Panc1 (cell line): ENCODE measurements around the gene ADGRV1. TPM values are rescaled to one million over a fixed set of nuclear protein-coding genes. Genes with fewer than 3 reads are reported as not detected.

ENCODE experiments used
- ATAC-seq: fragments of 200-7000 bp; cut with Tn5 transposase; 2 replicates; pipeline ENCODE4 v1.9.1; 2020; ENCODE audit warnings: mild to moderate bottlenecking, moderate library complexity
- BruUV-seq: library from RNA; stranded (reverse); fragments of 400-500 nt; replicated peaks from 2 replicates; lab custom pipeline; 2021; lab: Mats Ljungman, UMichigan
- CTCF ChIA-PET: fragments of 300-600 bp; sonication (Branson Sonifier 250); formaldehyde crosslinking; loops from one replicate; lab custom pipeline; 2022; ENCODE audit warnings: antibody characterized with exemption; lab: Charles Lee
- POLR2A ChIA-PET: fragments of 300-600 bp; sonication (Branson Sonifier 250); formaldehyde crosslinking; loops from one replicate; lab custom pipeline; 2022; ENCODE audit warnings: antibody characterized with exemption; lab: Charles Lee
- DNase-seq: peaks from one replicate; pipeline ENCODE4 v3.0.0-alpha.2; 2010; ENCODE audit warnings: low read depth, low spot score
- H3K27ac ChIP-seq: 2 replicates; pipeline ENCODE4 v1.5.1; 2011; ENCODE audit warnings: mild to moderate bottlenecking, low read length, inconsistent platforms
- H3K27me3 ChIP-seq: fragments of 200-500 bp; sonication (Bioruptor generic); 2 replicates; pipeline ENCODE4 v1.6.0; 2014; ENCODE audit warnings: low read length, inconsistent platforms; ENCODE audit not compliant: control insufficient read depth, insufficient read depth
- H3K36me3 ChIP-seq: fragments of 200-500 bp; sonication (Bioruptor generic); 2 replicates; pipeline ENCODE4 v1.5.1; 2014; ENCODE audit warnings: inconsistent platforms, mild to moderate bottlenecking, low read length, moderate library complexity; ENCODE audit not compliant: control insufficient read depth, insufficient read depth
- H3K4me1 ChIP-seq: 2 replicates; pipeline ENCODE4 v1.5.1; 2011; ENCODE audit warnings: inconsistent platforms, mild to moderate bottlenecking, low read length, moderate library complexity; ENCODE audit not compliant: control insufficient read depth, insufficient read depth
- H3K4me3 ChIP-seq, 2 experiments: 2 replicates each; pipeline ENCODE4 v1.5.1; 2011 to 2012; ENCODE audit warnings: low read depth in 2 of 2, low read length in 2 of 2, mild to moderate bottlenecking in 2 of 2, inconsistent platforms in 1 of 2, moderate library complexity in 1 of 2
- H3K9me3 ChIP-seq: fragments of 200-500 bp; sonication (Bioruptor generic); 2 replicates; pipeline ENCODE4 v1.5.1; 2014; ENCODE audit warnings: low read depth, mild to moderate bottlenecking, inconsistent platforms, low read length, moderate library complexity; ENCODE audit not compliant: control insufficient read depth, insufficient read depth
- POLR2AphosphoS5 ChIP-seq: IDR thresholded peaks from 2 replicates; pipeline ENCODE4 v1.6.1; 2012; ENCODE audit warnings: mild to moderate bottlenecking, low read depth, low read length, moderate library complexity
- SIN3A ChIP-seq: IDR thresholded peaks from 2 replicates; pipeline ENCODE4 v1.6.1; 2012; ENCODE audit warnings: low read depth, mild to moderate bottlenecking, low read length, moderate library complexity, borderline replicate concordance; ENCODE audit not compliant: insufficient read depth
- TCF7L2 ChIP-seq: IDR thresholded peaks from 2 replicates; pipeline ENCODE4 v1.6.1; 2011; ENCODE audit warnings: mild to moderate bottlenecking, low read depth, low read length, inconsistent platforms
- in situ Hi-C: cut with HindIII; loops from 2 replicates; pipeline ENCODE4 v1.10.0; 2016; ENCODE audit warnings: low sequenced_read_pairs, low pct_unique_long_range_greater_than_20kb
- intact Hi-C: fragments of 100-400 bp; cut with micrococcal nuclease; formaldehyde crosslinking; loops from one replicate; pipeline ENCODE4 v1.10.0; 2022; ENCODE audit not compliant: unreplicated experiment
- total RNA-seq: library from RNA; stranded (reverse); gene quantifications from one replicate; pipeline ENCODE4 v1.2.1, GENCODE V29; 2021; ENCODE audit not compliant: unreplicated experiment
- TF ChIP-seq, protein P1 (sequence below): fragments of 450-650 bp; IDR thresholded peaks from 2 replicates; pipeline ENCODE4 v1.5.1; 2017; ENCODE audit warnings: mild to moderate bottlenecking
- TF ChIP-seq, protein P2 (sequence below), 2 experiments: IDR thresholded peaks; 2 replicates each; pipeline ENCODE4 v1.6.1; 2011 to 2012; ENCODE audit warnings: low read depth in 2 of 2, control low read depth in 1 of 2, low read length in 1 of 2, mild to moderate bottlenecking in 1 of 2, moderate library complexity in 1 of 2; ENCODE audit not compliant: insufficient read depth in 1 of 2

ADGRV1 gene
- total RNA-seq, 1 experiment from 2014 or later = 0.49 TPM

DNA sequence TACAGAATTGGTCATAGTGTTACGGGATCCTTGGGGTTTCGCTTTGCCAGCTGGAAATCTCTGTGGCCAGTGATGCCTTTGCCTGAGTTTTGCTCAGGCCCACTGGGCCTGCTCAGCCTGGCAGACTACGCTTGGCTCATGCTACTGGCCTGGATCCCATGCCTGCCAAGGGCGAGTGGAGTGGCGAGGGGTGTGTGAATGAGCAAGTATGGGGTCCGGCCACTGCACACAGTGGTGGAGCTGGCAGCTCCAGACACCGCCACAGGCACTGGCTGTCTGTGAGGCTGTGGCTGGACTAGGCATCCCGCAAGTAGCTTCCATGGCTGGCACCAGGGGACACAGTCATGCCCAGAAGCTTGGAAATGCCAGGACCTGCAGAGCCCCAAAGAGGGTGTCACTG, 584.2 kb downstream of the ADGRV1 start:
- Histone ChIP-seq H3K4me3 (no peak overlapping the region), H3K9me3 (no peaks in the 10 kb centered on the region), H3K27me3 (no peaks in the 10 kb centered on the region), H3K27ac (no peak overlapping the region), H3K36me3 (no peaks in the 10 kb centered on the region), H3K4me1 (no peaks in the 10 kb centered on the region)
- TF ChIP-seq, protein P1, sequence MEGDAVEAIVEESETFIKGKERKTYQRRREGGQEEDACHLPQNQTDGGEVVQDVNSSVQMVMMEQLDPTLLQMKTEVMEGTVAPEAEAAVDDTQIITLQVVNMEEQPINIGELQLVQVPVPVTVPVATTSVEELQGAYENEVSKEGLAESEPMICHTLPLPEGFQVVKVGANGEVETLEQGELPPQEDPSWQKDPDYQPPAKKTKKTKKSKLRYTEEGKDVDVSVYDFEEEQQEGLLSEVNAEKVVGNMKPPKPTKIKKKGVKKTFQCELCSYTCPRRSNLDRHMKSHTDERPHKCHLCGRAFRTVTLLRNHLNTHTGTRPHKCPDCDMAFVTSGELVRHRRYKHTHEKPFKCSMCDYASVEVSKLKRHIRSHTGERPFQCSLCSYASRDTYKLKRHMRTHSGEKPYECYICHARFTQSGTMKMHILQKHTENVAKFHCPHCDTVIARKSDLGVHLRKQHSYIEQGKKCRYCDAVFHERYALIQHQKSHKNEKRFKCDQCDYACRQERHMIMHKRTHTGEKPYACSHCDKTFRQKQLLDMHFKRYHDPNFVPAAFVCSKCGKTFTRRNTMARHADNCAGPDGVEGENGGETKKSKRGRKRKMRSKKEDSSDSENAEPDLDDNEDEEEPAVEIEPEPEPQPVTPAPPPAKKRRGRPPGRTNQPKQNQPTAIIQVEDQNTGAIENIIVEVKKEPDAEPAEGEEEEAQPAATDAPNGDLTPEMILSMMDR = no peak
- TF ChIP-seq SIN3A = no peak
- TF ChIP-seq POLR2AphosphoS5 = no peak
- TF ChIP-seq, protein P2, sequence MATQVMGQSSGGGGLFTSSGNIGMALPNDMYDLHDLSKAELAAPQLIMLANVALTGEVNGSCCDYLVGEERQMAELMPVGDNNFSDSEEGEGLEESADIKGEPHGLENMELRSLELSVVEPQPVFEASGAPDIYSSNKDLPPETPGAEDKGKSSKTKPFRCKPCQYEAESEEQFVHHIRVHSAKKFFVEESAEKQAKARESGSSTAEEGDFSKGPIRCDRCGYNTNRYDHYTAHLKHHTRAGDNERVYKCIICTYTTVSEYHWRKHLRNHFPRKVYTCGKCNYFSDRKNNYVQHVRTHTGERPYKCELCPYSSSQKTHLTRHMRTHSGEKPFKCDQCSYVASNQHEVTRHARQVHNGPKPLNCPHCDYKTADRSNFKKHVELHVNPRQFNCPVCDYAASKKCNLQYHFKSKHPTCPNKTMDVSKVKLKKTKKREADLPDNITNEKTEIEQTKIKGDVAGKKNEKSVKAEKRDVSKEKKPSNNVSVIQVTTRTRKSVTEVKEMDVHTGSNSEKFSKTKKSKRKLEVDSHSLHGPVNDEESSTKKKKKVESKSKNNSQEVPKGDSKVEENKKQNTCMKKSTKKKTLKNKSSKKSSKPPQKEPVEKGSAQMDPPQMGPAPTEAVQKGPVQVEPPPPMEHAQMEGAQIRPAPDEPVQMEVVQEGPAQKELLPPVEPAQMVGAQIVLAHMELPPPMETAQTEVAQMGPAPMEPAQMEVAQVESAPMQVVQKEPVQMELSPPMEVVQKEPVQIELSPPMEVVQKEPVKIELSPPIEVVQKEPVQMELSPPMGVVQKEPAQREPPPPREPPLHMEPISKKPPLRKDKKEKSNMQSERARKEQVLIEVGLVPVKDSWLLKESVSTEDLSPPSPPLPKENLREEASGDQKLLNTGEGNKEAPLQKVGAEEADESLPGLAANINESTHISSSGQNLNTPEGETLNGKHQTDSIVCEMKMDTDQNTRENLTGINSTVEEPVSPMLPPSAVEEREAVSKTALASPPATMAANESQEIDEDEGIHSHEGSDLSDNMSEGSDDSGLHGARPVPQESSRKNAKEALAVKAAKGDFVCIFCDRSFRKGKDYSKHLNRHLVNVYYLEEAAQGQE (IDR thresholded peaks at IDR 0.05; ENCODE audit: insufficient read depth in 1 of 2, low read depth in 2 of 2, low read length in 1 of 2) = no peak
- TF ChIP-seq TCF7L2 = no peak
- in situ Hi-C loops = no loop called here
- DNase-seq (no peak), ATAC-seq (no peak)
- ChIA-PET CTCF (no interaction called here), POLR2A (no interaction called here)
- intact Hi-C loops = no loop called here
- no TSS peak for BruUV-seq

DNA sequence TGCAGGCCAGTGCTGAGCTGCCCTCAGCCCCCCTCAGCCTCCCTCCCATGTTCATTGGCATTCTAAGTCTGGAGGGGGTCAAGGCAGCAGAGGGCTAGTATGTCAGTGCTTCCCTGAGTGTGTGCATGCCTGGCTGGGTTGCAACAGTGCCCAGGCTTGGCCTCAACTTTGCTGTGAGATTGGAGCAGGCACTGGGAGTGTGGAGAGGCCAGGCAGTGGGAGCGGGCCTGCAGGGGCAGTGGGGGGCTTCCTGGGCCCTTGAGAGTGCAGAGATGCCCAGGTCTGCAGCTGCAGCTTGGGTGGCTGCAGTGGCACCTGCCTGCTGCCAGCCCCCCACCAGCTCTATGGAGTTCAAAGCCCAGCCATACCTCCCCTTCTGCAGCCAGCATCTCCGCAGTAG, 585.2 kb downstream of the ADGRV1 start:
- no peak for DNase-seq

More for the DNA sequence above, 585.2 kb downstream of the ADGRV1 start:
- Histone ChIP-seq H3K27ac (no peak overlapping the region), H3K4me3 (no peak overlapping the region), H3K36me3 (no peaks in the 10 kb centered on the region), H3K27me3 (no peaks in the 10 kb centered on the region), H3K4me1 (no peaks in the 10 kb centered on the region), H3K9me3 (no peaks in the 10 kb centered on the region)
- BruUV-seq = no TSS peak
- intact Hi-C loops (no loop called here), in situ Hi-C loops (no loop called here)
- ChIA-PET CTCF (no interaction called here), POLR2A (no interaction called here)
- TF ChIP-seq, protein P2 (IDR thresholded peaks at IDR 0.05; ENCODE audit: insufficient read depth in 1 of 2, low read depth in 2 of 2, low read length in 1 of 2) = no peak
- TF ChIP-seq SIN3A (no peak), POLR2AphosphoS5 (no peak), TCF7L2 (no peak)
- TF ChIP-seq, protein P1 = no peak
- ATAC-seq = no peak
